Retinal pigment epithelial cell (primary cell): Measurements from ENCODE around the gene CDH15.
"Not testable (repeated sequence)": the region's sequence is repeated elsewhere in the genome, so short reads cannot be mapped to it uniquely, and the experiment has no call there.

ENCODE experiments used
- DNase-seq: peaks from one replicate; pipeline ENCODE4 v3.0.0-alpha.2; 2010; ENCODE audit warnings: low read depth
- H3K4me3 ChIP-seq: 2 replicates; pipeline ENCODE4 v1.5.1; 2011; ENCODE audit warnings: mild to moderate bottlenecking, low read length, control low read depth, moderate library complexity
- TF ChIP-seq, protein P1 (sequence below): conservative IDR thresholded peaks from 2 replicates; pipeline ENCODE4 v1.5.1; 2011; ENCODE audit warnings: low read depth, low read length, control low read depth, inconsistent platforms

Gene CDH15

GRCh38 chr16:89179656-89180315, 8.2 kb downstream of the CDH15 start:
- TF ChIP-seq, protein P1, sequence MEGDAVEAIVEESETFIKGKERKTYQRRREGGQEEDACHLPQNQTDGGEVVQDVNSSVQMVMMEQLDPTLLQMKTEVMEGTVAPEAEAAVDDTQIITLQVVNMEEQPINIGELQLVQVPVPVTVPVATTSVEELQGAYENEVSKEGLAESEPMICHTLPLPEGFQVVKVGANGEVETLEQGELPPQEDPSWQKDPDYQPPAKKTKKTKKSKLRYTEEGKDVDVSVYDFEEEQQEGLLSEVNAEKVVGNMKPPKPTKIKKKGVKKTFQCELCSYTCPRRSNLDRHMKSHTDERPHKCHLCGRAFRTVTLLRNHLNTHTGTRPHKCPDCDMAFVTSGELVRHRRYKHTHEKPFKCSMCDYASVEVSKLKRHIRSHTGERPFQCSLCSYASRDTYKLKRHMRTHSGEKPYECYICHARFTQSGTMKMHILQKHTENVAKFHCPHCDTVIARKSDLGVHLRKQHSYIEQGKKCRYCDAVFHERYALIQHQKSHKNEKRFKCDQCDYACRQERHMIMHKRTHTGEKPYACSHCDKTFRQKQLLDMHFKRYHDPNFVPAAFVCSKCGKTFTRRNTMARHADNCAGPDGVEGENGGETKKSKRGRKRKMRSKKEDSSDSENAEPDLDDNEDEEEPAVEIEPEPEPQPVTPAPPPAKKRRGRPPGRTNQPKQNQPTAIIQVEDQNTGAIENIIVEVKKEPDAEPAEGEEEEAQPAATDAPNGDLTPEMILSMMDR = no peak
- H3K4me3 ChIP-seq = no peak overlapping the region
- no peak for DNase-seq

DNA sequence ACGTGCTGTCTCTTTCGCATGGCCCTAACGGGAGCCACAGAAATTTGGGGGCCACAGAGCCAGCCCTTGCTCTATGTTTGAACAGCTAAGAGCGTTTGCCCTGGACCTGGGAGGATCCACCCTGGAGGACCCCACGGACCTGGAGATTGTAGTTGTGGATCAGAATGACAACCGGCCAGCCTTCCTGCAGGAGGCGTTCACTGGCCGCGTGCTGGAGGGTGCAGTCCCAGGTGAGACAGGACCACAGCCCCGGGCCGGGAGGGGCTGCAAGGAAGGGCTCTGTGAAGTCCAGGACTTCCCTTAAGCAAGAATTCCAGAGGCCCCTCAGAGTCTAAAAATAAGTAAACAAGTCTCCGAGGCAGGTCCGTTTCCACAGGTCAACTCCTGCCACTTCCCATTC, 11.9 kb downstream of the CDH15 start:
- no peak for DNase-seq
- no peak overlapping the region for H3K4me3 ChIP-seq
- TF ChIP-seq, protein P1 = no peak

- TF ChIP-seq, protein P1 = no peak
- no peak overlapping the region for H3K4me3 ChIP-seq
- DNase-seq = no peak
Measured at GRCh38 chr16:89183975-89184676, 12.6 kb downstream of the CDH15 start.

DNA sequence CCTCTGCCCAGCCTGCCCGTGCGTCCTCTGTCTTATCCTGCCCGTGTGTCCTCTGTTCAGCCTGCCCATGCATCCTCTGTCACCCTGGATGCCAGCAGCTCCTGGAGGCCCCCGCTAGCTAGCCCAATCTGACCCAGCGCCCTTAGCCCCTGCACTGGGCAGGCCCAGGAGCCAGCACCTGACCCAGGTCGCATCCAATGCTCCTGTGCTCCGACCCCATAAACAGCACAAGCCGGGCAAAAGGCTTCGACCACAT, 13.1 kb downstream of the CDH15 start:
- no peak for DNase-seq
- H3K4me3 ChIP-seq = no peak overlapping the region
- TF ChIP-seq, protein P1 = no peak

- H3K4me3 ChIP-seq = no peak overlapping the region
- DNase-seq = no peak
- TF ChIP-seq, protein P1 = no peak
Measured at GRCh38 chr16:89184933-89185794, 13.6 kb downstream of the CDH15 start.

GRCh38 chr16:89185887-89186592, 14.5 kb downstream of the CDH15 start:
- DNase-seq, H3K4me3 ChIP-seq: not testable (repeated sequence)

- not testable (repeated sequence) for H3K4me3 ChIP-seq, DNase-seq
Measured at GRCh38 chr16:89186593-89187031, 15.1 kb downstream of the CDH15 start.
